NB4 (cell line): ENCODE measurements around the gene PRSS57.

ENCODE experiments used
- DNase-seq: peaks from one replicate; pipeline ENCODE4 v3.0.0; 2010; ENCODE audit warnings: low read depth
- H3K4me3 ChIP-seq: one replicate; pipeline ENCODE4 v1.5.1; 2011; ENCODE audit warnings: mild to moderate bottlenecking, low read depth, low read length, moderate library complexity
- CTCF ChIP-seq: IDR thresholded peaks from one replicate; pipeline ENCODE4 v1.5.1; 2012; ENCODE audit warnings: low read depth, low read length
- MAX ChIP-seq: IDR thresholded peaks from 2 replicates; pipeline ENCODE4 v1.6.1; 2011; ENCODE audit warnings: low read depth, low read length
- MYC ChIP-seq: IDR thresholded peaks from 2 replicates; pipeline ENCODE4 v1.6.1; 2011; ENCODE audit warnings: low read depth, low read length
- POLR2A ChIP-seq: IDR thresholded peaks from 2 replicates; pipeline ENCODE4 v1.6.1; 2011; ENCODE audit warnings: mild to moderate bottlenecking; ENCODE audit not compliant: insufficient read length; ENCODE audit errors: extremely low read depth

Gene PRSS57

GRCh38 chr19:723247-723646 is 28.0 kb upstream of the PRSS57 start:
- H3K4me3 ChIP-seq, result no peak overlapping the region
- TF ChIP-seq CTCF (no peak), POLR2A (no peak), MYC (no peak), MAX (no peak)

GRCh38 chr19:722553-723101 is 27.4 kb upstream of the PRSS57 start:
- TF ChIP-seq CTCF, result no peak

More at GRCh38 chr19:723247-723646, 28.0 kb upstream of the PRSS57 start:
- DNase-seq, result no peak

GRCh38 chr19:720345-721160 is 25.3 kb upstream of the PRSS57 start:
- no peak for DNase-seq
- TF ChIP-seq MYC (no peak), CTCF (no peak), POLR2A (no peak), MAX (no peak)
- no peak overlapping the region for H3K4me3 ChIP-seq

More at GRCh38 chr19:722553-723101, 27.4 kb upstream of the PRSS57 start:
- H3K4me3 ChIP-seq, result no peak overlapping the region
- peak; percentile 64 for DNase-seq

- H3K4me3 ChIP-seq, result no peak overlapping the region
- DNase-seq, result no peak
- no peak for TF ChIP-seq POLR2A
- no peak for TF ChIP-seq CTCF
- TF ChIP-seq MAX, result no peak
- no peak for TF ChIP-seq MYC
Measured at GRCh38 chr19:719636-720344, 24.5 kb upstream of the PRSS57 start.

- DNase-seq, result peak; percentile 45
- no peak for TF ChIP-seq CTCF
- TF ChIP-seq MAX, result no peak
- no peak for TF ChIP-seq MYC
- TF ChIP-seq POLR2A, result no peak
- no peak overlapping the region for H3K4me3 ChIP-seq
Measured at GRCh38 chr19:718991-719512, 23.8 kb upstream of the PRSS57 start.
